IMR-90 (cell line): ENCODE measurements around the gene TADA1. TPM values are rescaled to one million over a fixed set of nuclear protein-coding genes. Genes with fewer than 3 reads are reported as not detected.

Experiments used
- ATAC-seq: fragments of 200-7000 bp; cut with Tn5 transposase; 2 replicates; pipeline ENCODE4 v1.9.1; 2020; ENCODE audit warnings: low read depth, mild to moderate bottlenecking, moderate library complexity
- BruUV-seq: library from RNA; stranded (reverse); fragments of 400-500 nt; replicated peaks from 2 replicates; lab custom pipeline; 2021; lab: Mats Ljungman, UMichigan
- CTCF ChIA-PET: fragments of 300-600 bp; formaldehyde crosslinking; extraction: SDS; loops from one replicate; lab custom pipeline; 2021; ENCODE audit warnings: antibody characterized with exemption; lab: Yijun Ruan, JAX
- POLR2A ChIA-PET: fragments of 300-600 bp; sonication (Branson Sonifier 250); formaldehyde crosslinking; loops from one replicate; lab custom pipeline; 2022; ENCODE audit warnings: antibody characterized with exemption; ENCODE audit not compliant: unreplicated experiment; lab: Charles Lee
- DNase-seq: peaks from one replicate; pipeline ENCODE4 v3.0.0; 2013
- H2AFZ ChIP-seq: replicated peaks from 2 replicates; pipeline ENCODE3; 2013; ENCODE audit warnings: low read length, mild to moderate bottlenecking; ENCODE audit not compliant: poor library complexity
- H2AK5ac ChIP-seq: 2 replicates; pipeline ENCODE4 v1.6.1; 2013; ENCODE audit warnings: low read depth, low read length, inconsistent platforms
- H2AK9ac ChIP-seq: replicated peaks from 2 replicates; pipeline ENCODE3; 2013; ENCODE audit warnings: mild to moderate bottlenecking, low read depth, low read length, moderate library complexity; ENCODE audit not compliant: poor library complexity
- H2BK120ac ChIP-seq: 2 replicates; pipeline ENCODE4 v1.6.1; 2013; ENCODE audit warnings: low read depth, low read length, inconsistent platforms
- H2BK15ac ChIP-seq: 3 replicates; pipeline ENCODE4 v1.6.1; 2013; ENCODE audit warnings: low read depth, low read length, inconsistent platforms
- H2BK20ac ChIP-seq: 2 replicates; pipeline ENCODE4 v1.6.1; 2013; ENCODE audit warnings: low read depth, mild to moderate bottlenecking, inconsistent platforms, low read length, moderate library complexity
- H2BK5ac ChIP-seq: 2 replicates; pipeline ENCODE4 v1.6.1; 2013; ENCODE audit warnings: mild to moderate bottlenecking, low read depth, low read length, inconsistent platforms; ENCODE audit not compliant: poor library complexity, severe bottlenecking
- H3K14ac ChIP-seq: replicated peaks from 2 replicates; pipeline ENCODE4 v1.6.1; 2013; ENCODE audit warnings: low read depth, low read length, inconsistent platforms
- H3K18ac ChIP-seq: 2 replicates; pipeline ENCODE4 v1.6.1; 2013; ENCODE audit warnings: low read depth, low read length, control low read depth
- H3K23ac ChIP-seq: 2 replicates; pipeline ENCODE4 v1.6.1; 2013; ENCODE audit warnings: low read depth, low read length, inconsistent platforms
- H3K27ac ChIP-seq: 2 replicates; pipeline ENCODE4 v1.5.1; 2013; ENCODE audit warnings: mild to moderate bottlenecking, control low read depth, low read length; ENCODE audit not compliant: insufficient read depth
- H3K27me3 ChIP-seq: 2 replicates; pipeline ENCODE4 v1.6.1; 2013; ENCODE audit warnings: low read length; ENCODE audit not compliant: control insufficient read depth, insufficient read depth
- H3K36me3 ChIP-seq: 2 replicates; pipeline ENCODE4 v1.6.1; 2013; ENCODE audit warnings: low read length, mixed read lengths; ENCODE audit not compliant: control insufficient read depth, insufficient read depth
- H3K4ac ChIP-seq: 2 replicates; pipeline ENCODE4 v1.6.1; 2013; ENCODE audit warnings: low read depth, low read length, inconsistent platforms
- H3K4me1 ChIP-seq: 2 replicates; pipeline ENCODE4 v1.6.1; 2013; ENCODE audit warnings: low read length, mixed read lengths; ENCODE audit not compliant: control insufficient read depth, insufficient read depth
- H3K4me2 ChIP-seq: 2 replicates; pipeline ENCODE4 v1.6.1; 2013; ENCODE audit warnings: low read depth, mild to moderate bottlenecking, control low read depth, low read length, moderate library complexity
- H3K4me3 ChIP-seq: 2 replicates; pipeline ENCODE4 v1.5.1; 2013; ENCODE audit warnings: low read depth, mild to moderate bottlenecking, control low read depth, low read length, moderate library complexity; ENCODE audit not compliant: insufficient read depth
- H3K56ac ChIP-seq: 2 replicates; pipeline ENCODE4 v1.6.1; 2013; ENCODE audit warnings: low read length, inconsistent platforms; ENCODE audit not compliant: insufficient read depth; ENCODE audit errors: extremely low read depth
- H3K79me1 ChIP-seq, 2 experiments: 2 replicates each; pipeline ENCODE4 v1.6.1; 2013; ENCODE audit warnings: low read length in 2 of 2, inconsistent platforms in 1 of 2, low read depth in 1 of 2
- H3K9ac ChIP-seq: 2 replicates; pipeline ENCODE4 v1.6.1; 2013; ENCODE audit warnings: low read depth, low read length, control low read depth
- H3K9me1 ChIP-seq: 2 replicates; pipeline ENCODE4 v1.6.1; 2013; ENCODE audit warnings: low read length, inconsistent platforms; ENCODE audit not compliant: insufficient read depth
- H3K9me3 ChIP-seq: 2 replicates; pipeline ENCODE4 v1.6.1; 2013; ENCODE audit warnings: low read length; ENCODE audit not compliant: control insufficient read depth, insufficient read depth
- H4K20me1 ChIP-seq: 2 replicates; pipeline ENCODE4 v1.6.1; 2013; ENCODE audit warnings: low read length, inconsistent platforms; ENCODE audit not compliant: insufficient read depth
- H4K5ac ChIP-seq: 2 replicates; pipeline ENCODE4 v1.6.1; 2013; ENCODE audit warnings: mild to moderate bottlenecking, low read depth, low read length, control low read depth
- H4K8ac ChIP-seq, 2 experiments: 2 replicates each; pipeline ENCODE4 v1.6.1; 2013; ENCODE audit warnings: low read depth in 2 of 2, low read length in 2 of 2, control low read depth in 1 of 2, inconsistent platforms in 1 of 2
- H4K91ac ChIP-seq: 2 replicates; pipeline ENCODE4 v1.6.1; 2013; ENCODE audit warnings: low read depth, low read length, inconsistent platforms; ENCODE audit not compliant: insufficient read depth
- BHLHE40 ChIP-seq: fragments of 150-350 bp; IDR thresholded peaks from 2 replicates; pipeline ENCODE4 v1.6.1; 2016; ENCODE audit warnings: mild to moderate bottlenecking, low read depth, low read length
- CEBPB ChIP-seq: IDR thresholded peaks from 2 replicates; pipeline ENCODE4 v1.6.1; 2012; ENCODE audit warnings: low read depth, low read length, improper control_type of control experiment
- CHD1 ChIP-seq: IDR thresholded peaks from 2 replicates; pipeline ENCODE4 v1.6.1; 2012; ENCODE audit warnings: low read depth, low read length, improper control_type of control experiment
- FOS ChIP-seq: fragments of 150-350 bp; IDR thresholded peaks from 2 replicates; pipeline ENCODE4 v1.6.1; 2016; ENCODE audit warnings: low read depth, low read length
- MAFK ChIP-seq: IDR thresholded peaks from 2 replicates; pipeline ENCODE4 v1.6.1; 2012; ENCODE audit warnings: low read depth, low read length, improper control_type of control experiment
- MAZ ChIP-seq: IDR thresholded peaks from 2 replicates; pipeline ENCODE4 v1.6.1; 2012; ENCODE audit warnings: low read depth, mild to moderate bottlenecking, low read length, improper control_type of control experiment, moderate library complexity, borderline replicate concordance
- MXI1 ChIP-seq: IDR thresholded peaks from 2 replicates; pipeline ENCODE4 v1.6.1; 2012; ENCODE audit warnings: low read depth, mild to moderate bottlenecking, low read length, moderate library complexity, borderline replicate concordance
- NFE2L2 ChIP-seq: fragments of 150-350 bp; IDR thresholded peaks from 2 replicates; pipeline ENCODE4 v1.6.1; 2016; ENCODE audit warnings: low read depth, mild to moderate bottlenecking, low read length
- POLR2A ChIP-seq: IDR thresholded peaks from 2 replicates; pipeline ENCODE4 v1.6.1; 2012; ENCODE audit warnings: mild to moderate bottlenecking, low read depth, low read length
- RAD21 ChIP-seq: IDR thresholded peaks from 2 replicates; pipeline ENCODE4 v1.6.1; 2012; ENCODE audit warnings: low read length, improper control_type of control experiment
- RCOR1 ChIP-seq: IDR thresholded peaks from 2 replicates; pipeline ENCODE4 v1.6.1; 2012; ENCODE audit warnings: mild to moderate bottlenecking, low read length, improper control_type of control experiment; ENCODE audit not compliant: insufficient replicate concordance
- RFX5 ChIP-seq: IDR thresholded peaks from 2 replicates; pipeline ENCODE4 v1.8.0; 2012; ENCODE audit warnings: low read depth, mild to moderate bottlenecking, low read length, moderate library complexity
- SMC3 ChIP-seq: fragments of 150-350 bp; IDR thresholded peaks from 2 replicates; pipeline ENCODE4 v1.6.1; 2016; ENCODE audit warnings: low read depth, mild to moderate bottlenecking, antibody characterized with exemption, low read length, moderate library complexity
- WGBS, 2 experiments: methylation state at CpG; one replicate each; pipeline versions ENCODE4 v1.1.5 to v1.1.7; 2013; ENCODE audit warnings: missing lambda C conversion rate in 2 of 2; ENCODE audit not compliant: insufficient read length in 1 of 2; ENCODE audit errors: extremely low coverage in 2 of 2; 5-methylcytosine and 5-hydroxymethylcytosine counted together
- dilution Hi-C: fragments of 300-500 bp; cut with HindIII; formaldehyde crosslinking; loops from one replicate; pipeline ENCODE4 v1.14.3; 2018; ENCODE audit warnings: low sequenced_read_pairs; ENCODE audit not compliant: unreplicated experiment
- in situ Hi-C: fragments of 300-500 bp; cut with MboI; formaldehyde crosslinking; loops from 3 replicates; pipeline ENCODE4 v1.14.3; 2019; ENCODE audit warnings: low sequenced_read_pairs, inconsistent platforms, mixed read lengths
- intact Hi-C: fragments of 100-400 bp; cut with micrococcal nuclease; formaldehyde crosslinking; loops from 2 replicates; pipeline ENCODE4 v1.10.0; 2022
- polyA plus RNA-seq, 3 experiments: library from polyadenylated mRNA; depleted of rRNA; stranded (reverse); fragments of >200 nt; gene quantifications; 2 replicates each; pipeline ENCODE4 v1.2.3, GENCODE V29; 2012; ENCODE audit warnings: low replicate concordance in 1 of 3
- total RNA-seq: library from RNA; depleted of rRNA; stranded (reverse); fragments of >200 nt; gene quantifications from 2 replicates; pipeline ENCODE4 v1.2.3, GENCODE V29; 2012
- TF ChIP-seq, protein P1 (sequence below): conservative IDR thresholded peaks from 2 replicates; pipeline ENCODE4 v1.5.1; 2012; ENCODE audit warnings: mild to moderate bottlenecking, low read depth, low read length, improper control_type of control experiment
- TF ChIP-seq, protein P2 (sequence below): fragments of 150-350 bp; IDR thresholded peaks from 2 replicates; pipeline ENCODE4 v1.6.1; 2017; ENCODE audit warnings: mild to moderate bottlenecking, antibody characterized with exemption, low read length, low read depth
- TF ChIP-seq, protein P3 (sequence below): fragments of 150-350 bp; IDR thresholded peaks from 2 replicates; pipeline ENCODE4 v1.6.1; 2016; ENCODE audit warnings: low read depth, mild to moderate bottlenecking, low read length, moderate library complexity, borderline replicate concordance

Gene TADA1
- total and polyA plus RNA-seq, 2 of the 4 experiments (the other 2 are of a cell fraction), result 8.2 to 16.8 TPM

DNA sequence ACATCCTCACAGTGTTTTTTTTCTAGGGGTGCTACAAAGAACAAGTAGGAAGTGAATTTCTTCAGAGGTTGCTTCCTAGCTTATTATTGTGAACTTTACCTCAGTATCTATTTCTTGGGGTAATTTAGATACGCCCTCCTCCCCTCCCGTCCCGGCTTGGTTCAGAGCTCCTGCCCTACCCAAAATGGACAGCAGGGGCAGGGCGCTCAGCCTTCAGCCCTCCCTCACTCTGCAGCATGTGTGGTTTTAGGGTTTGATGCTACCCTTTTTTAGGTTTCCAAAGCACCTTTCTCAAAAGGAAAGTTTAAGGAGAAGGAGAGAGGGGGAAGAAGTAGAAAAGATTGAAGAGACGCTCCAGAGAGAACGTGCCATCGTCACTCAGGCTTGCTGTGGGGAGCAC is 53.7 kb downstream of the TADA1 start:
- Histone ChIP-seq H2BK20ac (no peak overlapping the region), H4K20me1 (no peaks in the 10 kb centered on the region), H3K56ac (no peak overlapping the region), H3K4ac (no peak overlapping the region), H4K91ac (no peak overlapping the region), H4K5ac (no peak overlapping the region), H2BK120ac (no peak overlapping the region), H3K9ac (no peak overlapping the region), H3K27ac (no peak overlapping the region), H3K4me3 (no peak overlapping the region), H4K8ac (no peak overlapping the region), H3K23ac (no peak overlapping the region), H3K18ac (no peak overlapping the region), H3K27me3 (no peaks in the 10 kb centered on the region), H3K14ac (no peak overlapping the region), H3K9me3 (no peaks in the 10 kb centered on the region), H3K4me1 (no peaks in the 10 kb centered on the region), H2BK15ac (no peak overlapping the region), H3K9me1 (no peaks in the 10 kb centered on the region), H2AK5ac (no peak overlapping the region), H2AFZ (no peak overlapping the region), H3K4me2 (no peak overlapping the region), H2AK9ac (no peak overlapping the region), H3K36me3 (no peaks in the 10 kb centered on the region), H2BK5ac (no peak overlapping the region), H3K79me1 (no peaks in the 10 kb centered on the region)
- in situ Hi-C loops (no loop called here), dilution Hi-C loops (no loop called here), intact Hi-C loops (no loop called here)
- no peak for DNase-seq
- 60% methylated on average over 1 of the region's 7 CpGs; no CpG with 5 or more reads in 1 of the 2 experiments for WGBS, 2 experiments
- no peak for ATAC-seq
- TF ChIP-seq RAD21 (no peak), RFX5 (no peak), MAZ (no peak), NFE2L2 (no peak), FOS (no peak), POLR2A (no peak), CHD1 (no peak), BHLHE40 (no peak), SMC3 (no peak), MAFK (no peak), RCOR1 (no peak), CEBPB (no peak), MXI1 (no peak)
- TF ChIP-seq, protein P1, sequence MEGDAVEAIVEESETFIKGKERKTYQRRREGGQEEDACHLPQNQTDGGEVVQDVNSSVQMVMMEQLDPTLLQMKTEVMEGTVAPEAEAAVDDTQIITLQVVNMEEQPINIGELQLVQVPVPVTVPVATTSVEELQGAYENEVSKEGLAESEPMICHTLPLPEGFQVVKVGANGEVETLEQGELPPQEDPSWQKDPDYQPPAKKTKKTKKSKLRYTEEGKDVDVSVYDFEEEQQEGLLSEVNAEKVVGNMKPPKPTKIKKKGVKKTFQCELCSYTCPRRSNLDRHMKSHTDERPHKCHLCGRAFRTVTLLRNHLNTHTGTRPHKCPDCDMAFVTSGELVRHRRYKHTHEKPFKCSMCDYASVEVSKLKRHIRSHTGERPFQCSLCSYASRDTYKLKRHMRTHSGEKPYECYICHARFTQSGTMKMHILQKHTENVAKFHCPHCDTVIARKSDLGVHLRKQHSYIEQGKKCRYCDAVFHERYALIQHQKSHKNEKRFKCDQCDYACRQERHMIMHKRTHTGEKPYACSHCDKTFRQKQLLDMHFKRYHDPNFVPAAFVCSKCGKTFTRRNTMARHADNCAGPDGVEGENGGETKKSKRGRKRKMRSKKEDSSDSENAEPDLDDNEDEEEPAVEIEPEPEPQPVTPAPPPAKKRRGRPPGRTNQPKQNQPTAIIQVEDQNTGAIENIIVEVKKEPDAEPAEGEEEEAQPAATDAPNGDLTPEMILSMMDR, result no peak
- TF ChIP-seq, protein P2, sequence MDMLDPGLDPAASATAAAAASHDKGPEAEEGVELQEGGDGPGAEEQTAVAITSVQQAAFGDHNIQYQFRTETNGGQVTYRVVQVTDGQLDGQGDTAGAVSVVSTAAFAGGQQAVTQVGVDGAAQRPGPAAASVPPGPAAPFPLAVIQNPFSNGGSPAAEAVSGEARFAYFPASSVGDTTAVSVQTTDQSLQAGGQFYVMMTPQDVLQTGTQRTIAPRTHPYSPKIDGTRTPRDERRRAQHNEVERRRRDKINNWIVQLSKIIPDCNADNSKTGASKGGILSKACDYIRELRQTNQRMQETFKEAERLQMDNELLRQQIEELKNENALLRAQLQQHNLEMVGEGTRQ, result no peak
- TF ChIP-seq, protein P3, sequence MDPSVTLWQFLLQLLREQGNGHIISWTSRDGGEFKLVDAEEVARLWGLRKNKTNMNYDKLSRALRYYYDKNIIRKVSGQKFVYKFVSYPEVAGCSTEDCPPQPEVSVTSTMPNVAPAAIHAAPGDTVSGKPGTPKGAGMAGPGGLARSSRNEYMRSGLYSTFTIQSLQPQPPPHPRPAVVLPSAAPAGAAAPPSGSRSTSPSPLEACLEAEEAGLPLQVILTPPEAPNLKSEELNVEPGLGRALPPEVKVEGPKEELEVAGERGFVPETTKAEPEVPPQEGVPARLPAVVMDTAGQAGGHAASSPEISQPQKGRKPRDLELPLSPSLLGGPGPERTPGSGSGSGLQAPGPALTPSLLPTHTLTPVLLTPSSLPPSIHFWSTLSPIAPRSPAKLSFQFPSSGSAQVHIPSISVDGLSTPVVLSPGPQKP, result no peak
- POLR2A ChIA-PET, result no interaction called here
- no TSS peak for BruUV-seq
- CTCF ChIA-PET, result interaction anchor here (1.0 kb wide), 1 partner anchor 8 kb away, joined by 4 read pairs; no protein-coding TSS in a partner anchor
